ENCODE measurements around the gene MXI1.

MXI1 gene

DNA sequence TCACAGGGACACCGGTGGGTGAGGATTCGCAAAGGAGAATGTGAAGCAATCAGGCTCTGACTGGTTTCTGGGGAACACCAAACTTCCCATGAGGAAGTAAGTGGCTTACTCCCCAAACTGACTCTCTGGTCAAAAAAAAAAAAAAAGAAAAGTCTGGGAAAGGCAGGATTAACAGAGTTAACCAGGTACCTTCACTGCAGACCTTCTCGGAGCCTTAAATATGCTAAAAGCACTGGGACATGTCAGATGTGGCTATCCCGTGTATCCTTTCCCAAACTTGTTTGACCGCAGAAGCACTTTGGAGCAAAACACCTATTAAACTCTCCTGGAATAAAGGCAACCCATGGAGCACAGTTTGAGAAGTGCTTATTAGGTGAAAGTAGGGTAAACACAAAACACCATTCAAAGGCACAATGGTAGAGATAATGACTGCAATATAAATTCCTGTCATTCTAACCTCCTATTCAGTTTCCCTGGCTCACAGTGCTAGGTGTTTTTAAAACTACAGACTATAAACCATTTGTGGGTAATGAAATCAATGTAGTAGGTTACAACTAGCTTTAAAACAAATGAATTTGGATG is 44.1 kb upstream of the MXI1 start:
- Histone ChIP-seq H3K27ac (no peak overlapping the region), H3K36me3 (no peaks in the 10 kb centered on the region), H3K9me3 (ENCODE audit: severe bottlenecking) (no peaks in the 10 kb centered on the region), H3K4me3 (ENCODE audit: low read depth, low read length) (no peak overlapping the region), H3K27me3 (ENCODE audit: insufficient read depth, low read depth, severe bottlenecking) (no peaks in the 10 kb centered on the region)
- no peak for DNase-seq
- TF ChIP-seq, protein P1, sequence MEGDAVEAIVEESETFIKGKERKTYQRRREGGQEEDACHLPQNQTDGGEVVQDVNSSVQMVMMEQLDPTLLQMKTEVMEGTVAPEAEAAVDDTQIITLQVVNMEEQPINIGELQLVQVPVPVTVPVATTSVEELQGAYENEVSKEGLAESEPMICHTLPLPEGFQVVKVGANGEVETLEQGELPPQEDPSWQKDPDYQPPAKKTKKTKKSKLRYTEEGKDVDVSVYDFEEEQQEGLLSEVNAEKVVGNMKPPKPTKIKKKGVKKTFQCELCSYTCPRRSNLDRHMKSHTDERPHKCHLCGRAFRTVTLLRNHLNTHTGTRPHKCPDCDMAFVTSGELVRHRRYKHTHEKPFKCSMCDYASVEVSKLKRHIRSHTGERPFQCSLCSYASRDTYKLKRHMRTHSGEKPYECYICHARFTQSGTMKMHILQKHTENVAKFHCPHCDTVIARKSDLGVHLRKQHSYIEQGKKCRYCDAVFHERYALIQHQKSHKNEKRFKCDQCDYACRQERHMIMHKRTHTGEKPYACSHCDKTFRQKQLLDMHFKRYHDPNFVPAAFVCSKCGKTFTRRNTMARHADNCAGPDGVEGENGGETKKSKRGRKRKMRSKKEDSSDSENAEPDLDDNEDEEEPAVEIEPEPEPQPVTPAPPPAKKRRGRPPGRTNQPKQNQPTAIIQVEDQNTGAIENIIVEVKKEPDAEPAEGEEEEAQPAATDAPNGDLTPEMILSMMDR (IDR thresholded peaks at IDR 0.05; ENCODE audit: low read depth, low read length) = no peak

DNA sequence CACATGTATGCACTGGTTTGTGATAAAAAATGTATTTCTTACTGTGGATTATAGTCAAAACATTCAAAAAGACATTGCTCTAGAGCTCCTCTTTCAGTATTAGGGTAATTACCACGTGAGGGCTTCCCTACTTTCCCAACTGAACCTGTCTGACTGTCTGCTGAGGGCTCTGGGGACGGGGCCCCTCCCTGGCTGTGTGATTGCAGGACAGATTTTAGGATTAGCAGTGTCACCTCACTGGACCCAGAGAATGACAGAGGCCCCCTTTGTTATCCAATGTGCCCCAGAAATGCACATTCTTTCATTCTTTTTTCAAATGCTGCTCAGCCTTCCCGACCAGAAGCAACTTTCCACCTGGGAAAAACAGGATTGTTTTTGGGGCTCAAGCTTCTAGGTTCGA is 43.6 kb upstream of the MXI1 start:
- Histone ChIP-seq H3K36me3 (no peaks in the 10 kb centered on the region), H3K27ac (no peak overlapping the region), H3K9me3 (ENCODE audit: severe bottlenecking) (no peaks in the 10 kb centered on the region), H3K4me3 (ENCODE audit: low read depth, low read length) (no peak overlapping the region), H3K27me3 (ENCODE audit: insufficient read depth, low read depth, severe bottlenecking) (no peaks in the 10 kb centered on the region)
- TF ChIP-seq, protein P1 (IDR thresholded peaks at IDR 0.05; ENCODE audit: low read depth, low read length) = no peak
- peak; percentile 51 for DNase-seq

DNA sequence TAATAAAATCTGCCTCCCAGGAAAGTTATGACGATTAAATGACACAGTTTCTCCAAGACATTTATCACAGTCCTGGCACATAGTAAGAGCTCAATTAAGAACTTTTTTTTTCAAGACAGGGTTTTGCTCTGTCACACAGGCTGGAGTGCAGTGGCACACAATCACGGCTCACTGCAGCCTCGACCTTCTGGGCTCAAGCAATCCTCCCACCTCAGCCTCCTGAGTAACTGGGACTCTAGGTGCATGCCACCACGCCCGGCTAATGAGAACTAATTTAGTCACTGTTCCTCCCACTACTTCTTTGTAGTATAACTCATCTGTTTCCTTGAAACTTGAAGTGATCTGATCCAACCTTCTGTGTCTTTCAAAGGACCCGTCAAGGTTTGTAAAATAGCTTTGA is 42.2 kb upstream of the MXI1 start:
- Histone ChIP-seq H3K27me3 (ENCODE audit: insufficient read depth, low read depth, severe bottlenecking) (no peaks in the 10 kb centered on the region), H3K4me3 (ENCODE audit: low read depth, low read length) (no peak overlapping the region), H3K36me3 (no peaks in the 10 kb centered on the region), H3K27ac (no peak overlapping the region), H3K9me3 (ENCODE audit: severe bottlenecking) (no peaks in the 10 kb centered on the region)
- TF ChIP-seq, protein P1 (IDR thresholded peaks at IDR 0.05; ENCODE audit: low read depth, low read length) = no peak
- no peak for DNase-seq

DNA sequence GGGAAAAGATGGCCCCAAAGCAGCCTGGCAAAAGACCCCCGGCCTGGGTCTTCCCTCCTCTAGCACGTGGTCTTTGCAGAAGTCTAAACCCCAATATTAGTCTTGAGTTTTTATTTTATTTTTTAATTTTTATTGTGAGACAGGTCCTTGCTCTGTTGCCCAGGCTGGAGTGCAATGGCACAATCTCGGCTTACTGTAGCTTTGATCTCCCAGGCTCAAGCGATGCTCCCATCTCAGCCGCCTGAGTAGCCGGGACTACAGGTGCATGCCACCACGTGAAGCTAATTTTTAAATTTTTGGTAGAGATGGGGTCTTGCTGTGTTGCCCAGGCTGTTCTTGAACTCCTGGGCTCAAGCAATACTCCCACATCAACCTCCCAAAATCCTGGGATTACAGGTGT is 40.3 kb upstream of the MXI1 start:
- no peaks in the 10 kb centered on the region for H3K9me3 ChIP-seq (ENCODE audit: severe bottlenecking)
- H3K4me3 ChIP-seq (ENCODE audit: low read depth, low read length) = no peak overlapping the region
- H3K27ac ChIP-seq = no peak overlapping the region
- no peaks in the 10 kb centered on the region for H3K36me3 ChIP-seq
- DNase-seq = no peak
- TF ChIP-seq, protein P1 (IDR thresholded peaks at IDR 0.05; ENCODE audit: low read depth, low read length) = no peak
- H3K27me3 ChIP-seq (ENCODE audit: insufficient read depth, low read depth, severe bottlenecking) = no peaks in the 10 kb centered on the region

DNA sequence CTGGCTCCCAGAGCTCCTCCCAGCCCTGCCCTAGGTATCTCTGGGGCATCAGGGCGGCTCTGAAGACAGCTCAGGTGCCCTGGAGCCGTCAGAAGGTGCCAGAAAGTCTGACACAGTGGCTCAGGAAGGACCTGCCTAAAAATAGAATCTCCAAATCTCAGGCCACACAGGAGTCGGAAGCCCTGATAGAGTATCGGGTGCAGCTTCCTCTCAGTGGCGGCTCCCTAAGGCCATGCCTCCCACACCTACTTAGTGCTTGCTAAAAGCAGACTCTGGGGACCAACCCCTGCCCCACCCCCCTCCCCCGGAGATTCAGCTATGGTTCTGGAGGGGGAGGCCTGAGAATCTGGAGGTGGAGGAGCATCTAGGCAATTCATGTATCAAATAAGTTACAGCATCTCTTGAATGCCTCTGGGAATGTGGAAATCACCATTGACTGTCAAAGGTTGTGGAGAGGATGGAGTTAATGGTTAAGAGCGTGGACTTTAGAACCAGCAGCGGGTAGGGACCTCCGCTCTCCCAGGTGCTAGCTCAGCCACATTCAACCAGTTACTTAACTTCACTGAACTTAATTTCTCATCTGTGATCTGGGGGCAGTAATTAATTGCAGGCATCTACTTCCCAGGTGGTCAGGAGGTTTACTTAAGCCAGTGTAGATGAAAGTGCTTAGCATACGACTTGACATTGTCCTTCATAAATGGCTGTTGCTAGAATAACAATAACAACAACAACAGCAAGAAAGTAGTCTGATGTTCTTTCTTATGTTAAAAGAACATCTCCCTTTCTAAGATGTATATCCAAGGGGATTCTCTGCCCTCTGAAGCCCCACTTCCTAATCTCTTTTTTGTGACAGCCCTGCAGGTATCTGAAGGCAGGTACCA is 38.6 kb upstream of the MXI1 start:
- no peaks in the 10 kb centered on the region for H3K9me3 ChIP-seq (ENCODE audit: severe bottlenecking)
- no peaks in the 10 kb centered on the region for H3K27me3 ChIP-seq (ENCODE audit: insufficient read depth, low read depth, severe bottlenecking)
- no peaks in the 10 kb centered on the region for H3K36me3 ChIP-seq
- no peak for DNase-seq
- H3K4me3 ChIP-seq (ENCODE audit: low read depth, low read length) = peak overlapping the region; percentile 3
- TF ChIP-seq, protein P1 (IDR thresholded peaks at IDR 0.05; ENCODE audit: low read depth, low read length) = no peak
- no peak overlapping the region for H3K27ac ChIP-seq

All from WERI-Rb-1 (cell line).